ENCODE measurements around the gene SPIRE2.
"Not testable (repeated sequence)": the region's sequence is repeated elsewhere in the genome, so short reads cannot be mapped to it uniquely, and the experiment has no call there.

The SPIRE2 gene

GRCh38 chr16:89808475-89808874, 19.8 kb upstream of the SPIRE2 start:
- no peak for DNase-seq

GRCh38 chr16:89811321-89811720, 17.0 kb upstream of the SPIRE2 start:
- peak; percentile 26 for DNase-seq

GRCh38 chr16:89815639-89816348, 12.5 kb upstream of the SPIRE2 start:
- DNase-seq, result no peak

- DNase-seq, result not testable (repeated sequence)
Observed at GRCh38 chr16:89818851-89819403, 9.3 kb upstream of the SPIRE2 start.

- DNase-seq, result not testable (repeated sequence)
Observed at GRCh38 chr16:89819448-89819847, 8.8 kb upstream of the SPIRE2 start.

- no peak for DNase-seq
Observed at GRCh38 chr16:89821438-89822187, 6.7 kb upstream of the SPIRE2 start.

- DNase-seq, result peak; percentile 20
Observed at GRCh38 chr16:89822188-89823086, 5.8 kb upstream of the SPIRE2 start.

GRCh38 chr16:89823087-89823823, 5.0 kb upstream of the SPIRE2 start:
- DNase-seq, result peak; percentile 80

- DNase-seq, result not testable (repeated sequence)
Observed at GRCh38 chr16:89823824-89824148, 4.5 kb upstream of the SPIRE2 start.

- DNase-seq, result no peak
Observed at GRCh38 chr16:89826531-89827382, 1.5 kb upstream of the SPIRE2 start.

- DNase-seq, result no peak
Observed at GRCh38 chr16:89827383-89828198, 684 bp upstream of the SPIRE2 start.

GRCh38 chr16:89828870-89829629, 775 bp downstream of the SPIRE2 start:
- no peak for DNase-seq

- DNase-seq, result no peak
Observed at GRCh38 chr16:89829630-89830437, 1.6 kb downstream of the SPIRE2 start.

GRCh38 chr16:89831810-89832328, 3.6 kb downstream of the SPIRE2 start:
- no peak for DNase-seq

GRCh38 chr16:89833664-89834363, 5.5 kb downstream of the SPIRE2 start:
- not testable (repeated sequence) for DNase-seq

- not testable (repeated sequence) for DNase-seq
Observed at GRCh38 chr16:89834813-89835363, 6.6 kb downstream of the SPIRE2 start.

- not testable (repeated sequence) for DNase-seq
Observed at GRCh38 chr16:89836484-89836883, 8.2 kb downstream of the SPIRE2 start.

Data from SHP77 treated with DMSO at 0.1 percent for 48 hours (cell line).